NCI-H524 (cell line): ENCODE results near the gene RD3L.
"Not testable (repeated sequence)": the region's sequence is repeated elsewhere in the genome, so short reads cannot be mapped to it uniquely, and the experiment has no call there.

Source experiments
- DNase-seq, 2 experiments: peaks; one replicate each; lab custom pipeline; 2025; lab: John Stamatoyannopoulos, UW

Gene RD3L

GRCh38 chr14:103928011-103928890 lies 14.1 kb downstream of the RD3L start, which contains the start of gene TDRD9:
Gene TDRD9 (plus strand): TSS chr14:103928456. CDS start chr14:103928510, 54 bp downstream.
- DNase-seq: no peak

DNA sequence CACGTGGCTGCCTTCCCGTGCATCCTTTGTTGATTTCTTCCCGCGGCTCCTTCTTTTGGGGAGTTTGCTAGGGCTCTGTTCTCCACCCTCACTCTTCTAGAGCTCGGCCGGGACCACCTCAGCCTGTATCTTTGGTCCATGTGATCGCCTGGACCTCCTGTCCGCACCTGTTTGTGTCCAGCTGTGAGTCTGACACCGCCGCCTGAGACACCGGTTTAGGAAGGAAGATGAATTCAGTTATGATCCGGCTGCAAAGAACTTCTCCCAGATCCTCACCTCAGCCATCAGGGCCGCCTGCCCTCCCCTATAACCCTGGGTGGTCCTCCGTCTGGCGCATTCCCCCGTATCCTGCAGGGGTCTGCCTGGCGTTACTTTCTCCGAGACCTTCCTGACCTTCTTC lies 14.8 kb downstream of the RD3L start:
- DNase-seq: no peak

DNA sequence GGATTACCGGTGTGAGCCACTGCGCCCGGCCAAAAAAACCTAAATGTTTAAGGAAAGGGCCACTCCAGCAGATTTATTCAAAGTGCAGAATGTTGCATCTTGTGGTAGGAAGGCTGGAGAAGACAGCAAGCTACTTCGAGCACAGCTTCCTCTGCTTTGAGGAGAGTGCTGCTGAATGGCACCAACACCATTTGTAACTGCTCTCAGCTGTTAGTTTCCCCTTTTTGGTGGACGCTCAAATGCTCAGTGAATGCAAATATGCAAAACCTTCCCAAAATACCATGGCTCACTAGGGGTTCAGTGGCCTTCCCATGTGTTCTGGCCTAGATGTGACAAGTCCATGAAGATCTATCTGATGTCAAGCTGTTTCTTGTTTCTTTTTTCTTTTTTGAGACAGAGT lies 17.0 kb downstream of the RD3L start:
- DNase-seq: no peak

DNA sequence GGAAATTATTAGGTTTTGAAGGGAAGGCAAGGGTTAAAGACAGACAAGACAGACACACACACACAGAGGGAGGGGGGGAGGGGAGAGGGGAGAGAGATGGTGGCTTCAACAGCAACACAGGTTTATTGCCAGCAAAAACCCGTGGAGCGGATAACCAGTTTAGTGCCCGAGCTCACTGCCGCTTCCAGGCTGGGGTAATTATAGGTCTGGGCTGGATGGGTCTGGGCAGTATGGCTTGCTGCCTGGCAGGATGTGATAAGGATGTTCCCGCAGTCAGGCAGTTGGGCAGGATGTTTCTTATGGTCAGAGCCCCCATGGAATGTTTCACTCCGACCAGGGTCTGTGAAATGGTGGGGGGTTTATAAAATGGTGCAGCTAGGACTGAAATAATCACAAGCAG lies 18.5 kb downstream of the RD3L start:
- no peak for DNase-seq

DNA sequence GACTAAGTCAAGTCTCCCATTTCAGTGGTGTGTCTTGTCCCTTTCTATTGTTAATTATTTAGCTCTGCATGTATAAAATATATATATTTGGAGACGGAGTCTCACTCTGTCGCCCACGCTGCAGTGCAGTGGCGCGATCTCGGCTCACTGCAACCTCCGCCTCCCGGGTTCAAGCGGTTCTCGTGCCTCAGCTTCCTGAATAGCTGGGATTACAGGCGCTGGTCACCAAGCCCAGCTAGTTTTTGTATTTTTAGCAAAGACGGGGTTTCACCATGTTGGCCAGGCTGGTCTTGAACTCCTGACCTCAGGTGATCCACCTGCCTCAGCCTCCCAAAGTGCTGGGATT lies 20.5 kb downstream of the RD3L start:
- DNase-seq: not testable (repeated sequence)

- DNase-seq: peak; percentile 95 to 97
These were observed 21.1 kb downstream of the RD3L start for GRCh38 chr14:103920981-103921854.

DNA sequence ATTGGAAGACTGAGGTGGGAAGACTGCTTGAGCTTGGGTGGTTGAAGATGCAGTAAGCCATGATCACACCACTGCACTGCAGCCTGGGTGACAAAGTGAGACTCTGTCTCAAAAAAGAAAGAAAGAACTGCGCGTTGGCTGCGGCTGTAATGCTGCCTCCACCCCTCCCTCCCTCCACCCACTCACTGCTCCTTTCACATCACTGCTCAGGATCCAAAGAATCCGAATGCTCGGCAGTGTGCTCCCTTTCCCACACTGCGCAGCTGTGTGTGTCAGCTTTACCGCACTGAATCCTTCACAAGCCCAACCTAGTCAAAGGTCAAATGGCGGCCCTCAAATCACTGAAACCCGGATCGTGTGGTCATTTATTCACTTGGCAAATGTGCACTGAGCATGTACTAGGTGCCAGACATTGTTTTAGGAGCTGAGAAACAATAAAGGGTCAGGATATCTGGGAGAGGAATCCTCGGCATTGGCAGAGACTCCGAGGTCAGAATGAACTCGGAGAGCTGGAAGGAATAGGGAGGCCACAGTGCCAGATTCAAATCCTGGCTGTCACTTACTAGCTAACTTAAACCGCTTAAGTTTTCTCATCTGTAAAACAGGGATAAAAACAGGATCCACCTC lies 25.6 kb downstream of the RD3L start:
- DNase-seq: no peak

- DNase-seq: no peak
These were observed 26.7 kb downstream of the RD3L start for GRCh38 chr14:103915616-103916015.

DNA sequence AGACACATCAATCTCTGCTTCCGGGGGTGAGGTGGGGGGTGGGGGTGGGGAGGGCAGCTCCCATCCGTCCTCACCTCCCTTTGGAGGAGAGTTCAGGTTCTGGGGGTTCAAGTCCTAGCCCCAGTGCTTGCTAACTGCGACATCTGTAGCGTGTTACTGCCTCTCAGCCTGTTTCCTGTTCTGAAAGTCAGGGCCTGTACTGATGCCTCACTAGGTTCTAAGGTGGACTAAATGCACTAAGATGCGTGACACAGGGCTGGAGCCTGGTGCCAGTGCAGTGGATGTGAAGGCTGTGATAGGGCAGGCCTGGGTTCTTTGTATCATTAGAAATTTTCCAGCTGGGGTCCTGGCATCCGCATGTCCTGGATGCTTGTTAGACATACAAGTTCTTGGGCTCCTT lies 31.3 kb downstream of the RD3L start:
- DNase-seq: no peak

DNA sequence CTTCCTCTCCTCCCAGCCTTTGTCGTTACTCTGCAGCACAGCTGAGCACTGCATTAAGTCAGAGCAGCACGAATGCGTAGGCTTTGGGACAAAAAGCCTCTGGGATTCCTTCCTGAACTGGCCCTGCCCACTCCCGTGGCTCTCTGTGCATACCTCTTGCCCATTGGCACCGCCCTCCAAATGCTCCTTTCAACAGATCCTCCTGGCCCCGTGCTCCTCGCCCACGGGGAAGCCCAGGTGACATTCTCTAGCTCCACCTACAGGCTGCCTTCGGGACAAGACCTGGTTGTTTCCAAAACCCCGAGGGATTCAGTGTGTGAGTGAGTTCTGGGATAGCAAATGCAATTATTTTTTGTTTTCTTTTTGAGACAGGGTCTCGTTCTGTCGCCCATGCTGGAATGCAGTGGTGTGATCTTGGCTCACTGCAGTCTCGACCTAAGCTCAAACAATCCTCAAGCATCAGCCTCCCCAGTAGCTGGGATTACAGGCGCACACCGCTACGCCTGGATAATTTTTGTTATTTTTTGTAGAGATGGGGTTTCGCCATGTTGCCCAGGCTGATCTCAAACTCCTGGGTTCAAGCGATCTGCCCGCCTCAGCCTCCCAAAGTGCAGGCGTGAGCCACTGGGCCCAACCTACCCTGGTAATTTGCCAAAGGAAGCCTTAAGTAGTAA lies 31.9 kb downstream of the RD3L start:
- DNase-seq: peak; percentile 64 to 90

DNA sequence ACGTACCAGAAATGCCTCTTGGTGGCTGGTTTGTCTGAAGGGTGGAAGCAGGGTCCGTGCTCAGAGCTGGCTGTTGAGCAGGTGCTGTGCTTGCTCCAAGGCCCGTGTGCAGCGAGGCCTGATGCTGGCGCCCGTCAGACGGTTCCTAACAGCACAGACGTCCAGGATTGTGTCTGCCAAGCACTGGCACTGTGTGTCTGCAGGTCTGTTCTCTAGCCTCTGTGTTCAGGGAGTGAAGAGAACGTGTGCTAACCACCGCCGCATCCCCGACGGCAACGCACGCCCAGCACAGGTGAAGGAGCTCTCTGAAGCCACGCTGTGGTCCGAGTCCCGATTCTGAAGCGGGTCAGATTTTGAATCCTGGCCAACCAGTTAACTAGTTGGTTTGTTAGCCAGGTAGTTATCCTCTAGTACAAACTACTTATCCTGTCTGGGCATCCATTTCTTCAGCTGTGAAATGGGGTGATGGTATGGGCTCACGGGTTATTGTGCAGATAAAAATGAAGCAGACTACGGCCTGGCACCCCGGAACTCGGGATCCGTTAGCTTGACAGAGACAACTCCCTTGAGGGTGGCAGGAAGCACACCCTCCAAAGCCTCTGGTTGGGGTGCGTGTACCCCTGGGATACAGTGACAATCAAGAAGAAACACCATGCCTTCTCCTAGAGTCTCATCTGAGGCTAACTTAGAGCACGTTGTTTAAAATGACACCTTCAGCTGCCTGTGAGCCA lies 32.6 kb downstream of the RD3L start:
- no peak for DNase-seq

DNA sequence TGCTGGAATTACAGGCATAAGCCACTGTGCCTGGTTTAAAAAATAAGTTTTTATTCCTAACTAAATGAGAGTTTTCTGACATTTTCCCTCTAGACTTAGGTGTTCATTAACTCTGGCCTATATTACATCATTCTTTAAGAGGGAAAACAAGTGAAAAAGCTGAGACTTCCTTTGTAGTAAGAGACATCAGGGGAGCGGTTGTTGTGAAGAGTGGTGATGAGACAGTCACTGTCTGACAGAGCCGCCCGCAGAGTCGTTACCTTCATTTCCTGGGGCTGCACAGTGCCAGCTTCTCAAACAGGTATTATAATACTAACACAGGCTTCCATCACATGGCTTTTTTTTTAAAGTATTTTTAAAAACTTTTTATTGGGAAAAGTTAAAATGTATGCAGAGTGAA lies 33.7 kb downstream of the RD3L start:
- DNase-seq: no peak

DNA sequence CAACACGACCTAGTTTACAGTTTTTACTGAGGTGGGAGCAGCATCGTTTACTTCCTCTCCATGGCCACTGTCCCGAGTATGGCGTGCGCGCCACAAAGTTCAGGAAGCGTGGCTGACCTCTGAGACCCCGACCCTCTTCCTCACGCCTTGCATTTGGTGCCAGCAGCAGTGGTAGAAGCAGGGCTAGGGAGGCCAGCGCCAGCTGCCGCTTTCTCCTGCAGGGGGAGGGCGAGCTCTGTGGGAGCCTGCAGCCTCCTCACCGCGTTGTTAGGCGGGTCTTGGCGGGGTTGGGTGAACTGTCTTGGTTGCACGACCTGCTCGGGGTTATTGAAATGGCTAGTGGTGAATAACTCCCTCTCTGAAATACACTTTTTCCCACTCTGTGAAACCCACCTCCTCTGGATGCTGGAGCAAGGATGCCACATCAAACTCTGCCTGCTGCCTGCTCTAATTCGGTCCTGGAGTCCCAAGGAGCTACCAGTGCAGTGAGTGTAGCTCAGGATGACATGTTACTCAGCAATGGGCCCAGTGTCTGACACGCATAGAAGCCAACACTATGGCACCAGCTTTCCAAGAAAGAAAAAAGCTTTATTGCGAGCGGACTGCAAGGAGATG lies 36.4 kb downstream of the RD3L start:
- peak; percentile 39 to 40 for DNase-seq

- DNase-seq: no peak
These were observed 37.7 kb downstream of the RD3L start for GRCh38 chr14:103904493-103905107.

DNA sequence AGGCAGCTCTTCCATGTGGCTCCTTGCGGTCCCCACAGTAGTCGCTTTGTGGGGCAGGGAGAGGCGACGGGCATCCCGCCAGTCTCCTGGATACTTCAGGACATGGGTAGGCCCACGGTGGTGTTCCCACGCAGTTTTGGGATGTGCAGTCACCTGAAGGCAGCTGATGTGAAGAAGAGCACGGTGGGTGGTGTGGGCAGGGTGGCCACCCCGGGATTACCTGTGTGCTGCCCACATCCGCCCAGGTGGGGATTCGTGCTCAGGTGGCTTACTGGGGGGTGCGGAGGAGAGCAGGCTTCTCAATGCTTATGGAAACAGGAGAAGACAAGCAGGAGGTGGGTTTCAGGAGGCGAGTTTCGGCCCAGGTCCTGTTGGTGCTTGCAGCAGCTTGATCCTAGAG lies 42.5 kb downstream of the RD3L start:
- no peak for DNase-seq

DNA sequence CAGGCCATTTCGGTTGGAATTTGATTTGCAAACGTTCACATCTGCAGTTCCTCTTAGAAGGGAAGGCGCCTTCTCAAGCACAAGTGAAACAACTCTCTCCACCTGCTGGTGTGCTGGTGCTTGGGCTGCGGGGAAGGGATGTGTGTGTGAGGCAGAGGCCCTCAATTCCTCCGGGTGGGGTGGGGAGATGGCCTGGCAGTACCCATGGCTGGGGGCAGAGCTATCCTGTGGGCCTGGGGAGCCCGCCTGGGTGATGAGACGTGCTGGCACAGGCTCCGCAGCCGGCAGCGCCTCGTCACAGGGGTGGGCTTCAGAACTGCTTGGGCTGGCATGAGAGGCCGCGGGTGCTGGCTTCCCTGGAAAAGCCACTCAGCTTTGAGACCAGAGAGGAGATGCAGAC lies 43.0 kb downstream of the RD3L start:
- no peak for DNase-seq

DNA sequence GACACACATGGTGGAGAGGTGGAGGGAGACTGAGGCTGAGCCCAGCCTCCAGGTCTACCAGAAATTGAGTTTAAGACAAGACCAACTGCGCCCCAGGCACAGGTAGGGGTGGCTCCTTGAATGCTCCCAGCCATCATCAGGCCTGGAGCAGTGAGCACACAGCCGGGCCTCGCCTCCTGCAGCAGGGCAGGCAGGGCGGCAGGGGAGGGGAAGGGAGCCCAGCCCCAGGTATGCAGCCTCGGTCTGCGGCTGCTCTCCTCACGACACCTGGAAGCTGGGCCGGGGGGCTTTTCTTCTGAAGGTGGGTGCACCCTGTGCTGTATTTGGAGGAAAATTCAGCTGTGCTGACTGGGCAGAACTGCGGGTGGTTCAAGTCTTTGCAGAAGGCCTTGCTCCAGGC lies 43.6 kb downstream of the RD3L start:
- DNase-seq: no peak

DNA sequence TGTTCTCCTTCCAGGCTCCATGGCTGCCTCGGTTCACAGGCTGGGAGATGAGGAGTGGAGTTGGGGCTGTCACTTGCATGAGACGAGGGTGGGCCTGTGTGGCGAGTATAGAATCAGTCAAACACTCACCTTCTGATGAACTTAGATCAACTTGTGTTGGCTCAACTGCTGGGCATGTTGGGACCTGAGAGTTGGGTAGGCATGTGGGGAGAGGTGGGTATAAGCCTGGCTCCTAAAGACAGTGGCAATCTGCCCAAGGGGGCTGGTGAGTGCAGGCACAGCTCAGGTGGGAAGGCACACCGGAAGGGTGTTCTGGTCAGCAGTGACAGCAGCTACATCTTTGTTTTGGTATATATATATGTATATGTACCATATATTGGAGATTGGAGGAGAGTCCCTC lies 44.1 kb downstream of the RD3L start:
- DNase-seq: no peak

DNA sequence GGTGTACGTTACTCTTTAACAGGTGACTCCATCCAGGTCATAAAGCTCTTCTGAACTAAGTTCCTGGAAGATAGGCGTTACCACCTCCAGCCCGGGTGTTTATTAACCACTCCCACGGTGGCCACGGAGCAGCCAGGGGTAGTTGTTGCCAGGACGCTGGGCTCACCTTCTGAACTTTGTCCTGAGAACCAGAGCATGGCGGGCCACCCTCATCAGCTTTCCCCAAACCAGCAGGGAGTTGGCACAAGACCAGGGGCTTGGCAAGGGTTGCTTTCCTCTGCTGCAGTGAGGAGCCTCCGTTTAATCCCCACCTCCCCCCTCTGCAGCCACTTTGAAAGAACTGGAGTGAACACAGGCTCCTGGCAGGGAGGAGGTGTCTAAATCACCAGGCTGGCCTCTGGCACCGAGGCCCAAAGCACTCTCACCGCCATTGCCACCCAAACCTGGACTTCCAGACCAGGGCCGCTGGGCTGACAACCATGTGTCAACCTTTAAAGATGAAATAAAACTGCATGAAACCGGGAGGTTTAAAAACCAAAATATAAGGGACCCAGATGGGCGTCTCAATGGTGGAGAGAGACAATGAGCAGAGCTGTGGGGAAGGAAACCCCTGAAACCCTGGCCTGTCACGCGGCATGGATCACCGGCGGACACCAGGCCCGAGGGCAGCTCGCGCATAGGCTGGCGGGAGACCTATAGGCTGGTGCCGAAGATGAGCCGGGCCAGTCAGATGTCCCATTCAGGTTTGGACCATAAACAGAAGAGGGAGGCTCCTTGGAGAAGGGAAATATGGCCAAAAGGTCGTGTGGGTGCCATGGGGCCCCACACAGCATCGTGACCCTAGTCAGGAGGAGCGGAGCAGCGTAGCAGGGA lies 45.0 kb downstream of the RD3L start:
- DNase-seq: no peak
